Measurements from ENCODE around the gene LEPR. TPM values are rescaled to one million over a fixed set of nuclear protein-coding genes. Genes with fewer than 3 reads are reported as not detected.
"Not testable (repeated sequence)": the region's sequence is repeated elsewhere in the genome, so short reads cannot be mapped to it uniquely, and the experiment has no call there.

Gene LEPR
- total RNA-seq, 1 donor from 2014 or later: 16.2 TPM

DNA sequence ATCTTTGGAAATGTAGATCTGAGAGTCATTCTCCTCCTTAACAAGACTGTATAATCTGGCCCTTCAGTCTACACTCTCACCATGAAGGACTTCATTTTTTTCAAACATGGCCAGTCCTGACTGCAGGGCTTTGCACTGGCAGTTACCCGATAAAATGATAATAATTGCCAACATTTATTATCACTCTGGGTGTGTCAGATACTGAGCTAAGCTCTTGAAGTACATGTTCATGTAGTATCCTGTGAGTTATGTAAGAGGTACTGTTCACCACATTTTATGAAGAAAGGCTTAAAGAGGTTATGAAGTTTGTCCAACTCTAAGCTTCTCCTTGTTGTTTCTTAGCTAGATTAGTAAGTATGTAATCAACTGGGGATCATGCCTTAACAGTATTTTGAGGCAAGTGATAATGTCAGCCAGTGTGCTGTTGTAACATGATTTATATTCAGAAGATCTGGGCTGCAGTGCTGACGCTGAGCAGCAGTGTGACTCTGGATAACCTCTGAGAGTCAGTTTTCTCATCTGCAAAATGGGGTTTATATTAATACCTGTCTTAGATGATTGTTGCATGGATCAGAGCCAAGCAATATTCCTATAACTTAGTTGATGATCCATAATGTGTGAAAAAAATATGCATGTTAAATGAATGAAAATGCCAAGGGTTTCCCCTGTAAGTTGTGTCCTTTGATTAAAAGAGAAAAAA is 42.1 kb upstream of the LEPR start:
- Histone ChIP-seq H3K4me1 (no peaks in the 10 kb centered on the region), H3K27ac (no peak overlapping the region), H3K4me3 (no peak overlapping the region), H3K9me3 (no peaks in the 10 kb centered on the region), H3K36me3 (no peaks in the 10 kb centered on the region), H3K27me3 (no peaks in the 10 kb centered on the region)
- intact Hi-C loops (cut with DNase I): no loop called here
- DNase-seq (ENCODE audit: extremely low spot score in 2 of 2): no peak
- TF ChIP-seq CTCF (IDR thresholded peaks at IDR 0.05): no peak
- TF ChIP-seq POLR2A (IDR thresholded peaks at IDR 0.05): no peak

DNA sequence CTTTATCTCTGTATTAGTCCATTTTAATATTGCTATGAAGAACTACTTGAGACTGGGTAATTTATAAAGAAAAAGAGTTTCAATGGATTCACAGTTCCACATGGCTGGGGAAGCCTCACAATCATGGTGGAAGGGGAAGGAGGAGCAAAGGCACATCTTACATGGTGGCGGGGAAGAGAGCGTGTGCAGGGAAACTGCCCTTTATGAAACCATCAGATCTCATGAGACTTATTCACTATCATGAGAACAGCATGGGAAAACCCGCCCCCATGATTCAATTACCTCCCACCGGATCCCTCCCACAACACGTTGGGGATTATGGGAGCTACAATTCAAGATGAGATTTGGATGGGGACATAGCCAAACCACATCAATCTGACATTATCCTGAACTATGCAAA is 36.0 kb upstream of the LEPR start:
- H3K4me1 ChIP-seq; intact Hi-C loops (cut with DNase I); H3K9me3 ChIP-seq; H3K27me3 ChIP-seq; H3K36me3 ChIP-seq; H3K4me3 ChIP-seq; H3K27ac ChIP-seq; DNase-seq (ENCODE audit: extremely low spot score in 2 of 2): not testable (repeated sequence)

DNA sequence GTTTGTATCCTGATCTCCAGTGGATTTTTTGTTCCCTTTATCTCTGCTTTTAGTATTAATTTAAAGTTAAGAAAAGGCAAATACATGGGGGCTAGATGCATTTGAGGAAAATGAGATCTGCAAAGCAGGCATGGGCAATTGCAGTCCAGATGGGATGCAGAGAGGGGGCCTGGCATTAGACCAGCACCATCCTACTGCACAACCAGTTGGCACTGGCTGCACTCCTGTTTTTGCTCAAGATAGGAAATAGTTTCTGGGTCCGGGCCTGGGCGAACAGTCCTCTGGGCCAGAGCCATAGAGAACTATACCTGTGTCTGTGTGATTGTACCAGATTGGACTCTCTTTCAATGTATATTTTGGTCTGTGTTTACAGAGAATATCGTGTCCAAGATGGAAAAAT is 34.0 kb upstream of the LEPR start:
- Histone ChIP-seq H3K36me3 (no peaks in the 10 kb centered on the region), H3K4me3 (no peak overlapping the region), H3K9me3 (no peaks in the 10 kb centered on the region), H3K27ac (no peak overlapping the region), H3K4me1 (no peaks in the 10 kb centered on the region), H3K27me3 (no peaks in the 10 kb centered on the region)
- no peak for TF ChIP-seq POLR2A (IDR thresholded peaks at IDR 0.05)
- TF ChIP-seq POLR2AphosphoS5 (IDR thresholded peaks at IDR 0.05; ENCODE audit: insufficient read depth in 1 of 2, low read depth in 1 of 2): no peak
- TF ChIP-seq CTCF (IDR thresholded peaks at IDR 0.05): no peak
- no peak for DNase-seq (ENCODE audit: extremely low spot score in 2 of 2)
- intact Hi-C loops (cut with DNase I): no loop called here

DNA sequence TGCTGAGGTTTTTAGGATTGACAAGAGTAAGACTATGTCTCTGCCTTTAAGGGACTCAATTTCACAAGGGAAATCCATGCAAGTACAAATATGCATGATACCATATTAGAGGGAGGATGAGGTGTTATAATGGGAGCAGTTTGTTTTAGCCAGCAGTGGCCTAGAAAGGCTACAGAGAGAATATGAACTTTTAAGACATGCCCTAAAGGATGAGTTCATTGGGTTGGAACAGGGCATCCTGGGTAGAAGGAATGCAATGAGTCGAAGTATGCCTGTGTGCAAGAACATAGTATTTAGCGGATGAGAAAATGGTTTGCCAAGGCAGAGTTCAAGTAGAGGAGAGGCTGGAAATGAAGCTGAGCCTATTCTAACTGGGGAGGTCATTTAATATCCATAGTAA is 32.6 kb upstream of the LEPR start:
- no peaks in the 10 kb centered on the region for H3K36me3 ChIP-seq
- no peak overlapping the region for H3K4me3 ChIP-seq
- DNase-seq (ENCODE audit: extremely low spot score in 2 of 2): no peak
- no peaks in the 10 kb centered on the region for H3K27me3 ChIP-seq
- H3K9me3 ChIP-seq: no peaks in the 10 kb centered on the region
- no peaks in the 10 kb centered on the region for H3K4me1 ChIP-seq
- no peak overlapping the region for H3K27ac ChIP-seq
- intact Hi-C loops (cut with DNase I): no loop called here
- TF ChIP-seq POLR2A (IDR thresholded peaks at IDR 0.05): no peak
- TF ChIP-seq POLR2AphosphoS5 (IDR thresholded peaks at IDR 0.05; ENCODE audit: insufficient read depth in 1 of 2, low read depth in 1 of 2): no peak
- no peak for TF ChIP-seq CTCF (IDR thresholded peaks at IDR 0.05)

- TF ChIP-seq POLR2A (IDR thresholded peaks at IDR 0.05) (no peak), CTCF (IDR thresholded peaks at IDR 0.05) (no peak), POLR2AphosphoS5 (IDR thresholded peaks at IDR 0.05; ENCODE audit: insufficient read depth in 1 of 2, low read depth in 1 of 2) (no peak)
- H3K27me3 ChIP-seq: no peaks in the 10 kb centered on the region
- H3K4me3 ChIP-seq: no peak overlapping the region
- H3K4me1 ChIP-seq: no peaks in the 10 kb centered on the region
- intact Hi-C loops (cut with DNase I): no loop called here
- no peaks in the 10 kb centered on the region for H3K36me3 ChIP-seq
- H3K9me3 ChIP-seq: no peaks in the 10 kb centered on the region
- no peak overlapping the region for H3K27ac ChIP-seq
- DNase-seq (ENCODE audit: extremely low spot score in 2 of 2): no peak
Observed at GRCh38 chr1:65388908-65389695, 31.4 kb upstream of the LEPR start.
